GM18499 (cell line): ENCODE results near the gene CAPZA1.

ENCODE experiments used
- ATAC-seq: cut with Tn5 transposase; IDR thresholded peaks from one replicate; pipeline ENCODE4 v1.9.1; 2021; ENCODE audit warnings: moderate number of reproducible peaks; ENCODE audit not compliant: insufficient read depth, unreplicated experiment

CAPZA1 gene

DNA sequence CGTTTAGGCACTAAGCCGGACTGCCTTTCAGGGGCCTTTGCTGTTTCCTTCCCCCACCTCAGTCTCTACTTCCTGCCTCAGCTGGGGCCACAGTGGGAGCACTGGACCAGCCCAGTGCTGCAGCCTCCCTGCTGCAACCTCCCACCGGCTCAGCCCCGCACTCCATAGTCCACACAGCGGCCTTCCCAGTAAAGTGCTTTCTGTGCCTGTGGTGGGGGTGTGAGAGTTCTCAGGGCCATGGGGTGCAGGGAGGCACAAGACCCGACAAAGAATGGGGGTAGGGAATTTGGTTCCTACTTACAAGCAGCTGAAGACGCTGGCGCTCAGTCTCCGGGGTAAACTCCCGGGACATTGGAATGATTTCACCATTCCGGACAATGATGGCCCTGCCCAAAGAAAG lies 92.0 kb downstream of the CAPZA1 start:
- ATAC-seq: no peak

GRCh38 chr1:112712191-112712590 lies 92.6 kb downstream of the CAPZA1 start:
- ATAC-seq: no peak

GRCh38 chr1:112712701-112713128 lies 93.1 kb downstream of the CAPZA1 start:
- ATAC-seq: no peak

DNA sequence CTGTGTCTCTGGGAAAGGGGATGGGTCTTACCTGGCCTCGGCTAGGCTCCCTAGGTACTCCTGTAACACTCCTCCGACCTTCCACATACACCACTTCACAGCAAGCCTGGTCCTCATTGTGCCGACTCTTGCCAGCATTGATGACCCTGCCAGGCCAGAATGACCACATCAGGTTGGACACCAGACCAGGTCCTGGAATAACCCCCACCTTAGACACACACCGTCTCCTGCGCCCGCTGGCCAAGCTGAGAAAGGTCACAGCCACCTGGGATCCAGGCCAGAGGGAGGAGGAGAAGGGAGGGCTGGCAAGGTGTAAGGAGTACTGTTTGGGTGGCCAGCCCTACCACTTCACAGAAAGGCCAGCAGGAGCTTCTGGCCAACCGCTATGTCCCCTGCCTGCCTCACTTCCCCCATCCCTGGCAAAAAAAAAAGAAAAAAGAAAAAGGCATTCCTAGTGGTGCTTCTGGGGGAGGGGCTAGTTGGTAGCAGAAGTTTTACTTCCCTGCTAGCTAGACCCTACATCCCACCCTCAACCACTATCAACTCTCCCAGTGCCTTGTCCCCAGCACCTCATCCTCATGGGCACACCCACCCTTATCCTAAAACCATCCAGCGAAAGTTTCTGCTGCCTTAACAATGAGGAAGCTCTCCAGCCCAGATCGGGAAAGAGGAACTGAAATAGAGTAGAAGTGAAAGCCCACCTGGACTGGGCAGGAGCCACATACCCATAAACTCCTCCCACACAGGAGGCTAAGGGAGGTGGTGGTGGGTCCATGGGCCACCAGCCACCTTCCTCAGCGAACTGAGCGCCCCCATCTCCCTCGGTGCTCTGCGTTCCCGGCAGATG lies 94.1 kb downstream of the CAPZA1 start:
- no peak for ATAC-seq

- peak; percentile 5 for ATAC-seq
Observed at GRCh38 chr1:112714313-112715263, 95.0 kb downstream of the CAPZA1 start.

DNA sequence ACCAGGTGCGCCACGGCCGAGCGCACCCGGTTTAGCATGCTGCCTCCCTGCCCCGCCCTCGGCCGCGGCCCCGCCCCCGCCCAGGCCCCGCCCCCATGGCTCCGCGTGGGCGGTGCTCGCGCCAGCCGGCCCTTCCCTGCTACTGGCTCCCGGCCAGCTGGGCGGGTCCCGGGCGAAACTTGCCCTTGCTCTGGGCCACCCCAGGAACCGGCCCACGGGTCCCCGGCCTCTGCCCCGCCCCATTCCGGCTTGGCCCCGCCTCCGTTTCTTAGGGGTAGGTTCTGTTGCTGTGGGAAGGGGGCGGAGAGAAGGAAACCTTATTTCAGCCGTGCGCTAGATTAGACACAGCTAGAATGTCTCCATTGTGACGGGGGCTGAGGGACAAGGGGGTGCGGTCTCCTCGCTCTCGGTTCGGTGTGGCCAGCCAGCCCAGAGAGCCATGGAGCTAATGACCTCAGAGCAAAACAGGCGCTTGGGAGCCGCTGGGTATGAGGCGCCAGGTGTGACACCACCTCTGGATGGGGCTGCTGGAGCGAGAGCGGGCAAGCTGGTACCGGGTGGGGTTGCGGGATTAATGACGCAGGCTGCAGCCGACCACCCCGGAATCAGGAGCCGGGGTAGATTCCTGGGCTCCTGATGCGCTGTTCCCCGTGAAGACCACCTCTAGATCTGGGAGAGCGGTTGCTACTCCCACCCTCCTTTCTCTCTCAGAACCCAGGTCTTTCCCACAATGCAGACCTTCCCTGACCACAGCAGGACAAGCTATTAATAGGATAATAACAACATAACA lies 95.8 kb downstream of the CAPZA1 start, which contains the start of gene PPM1J:
Gene PPM1J (minus strand): TSS at position 69 of the 790 bp plus-strand sequence. CDS start 31 bp downstream, at position 38.
- ATAC-seq: peak; percentile 58

DNA sequence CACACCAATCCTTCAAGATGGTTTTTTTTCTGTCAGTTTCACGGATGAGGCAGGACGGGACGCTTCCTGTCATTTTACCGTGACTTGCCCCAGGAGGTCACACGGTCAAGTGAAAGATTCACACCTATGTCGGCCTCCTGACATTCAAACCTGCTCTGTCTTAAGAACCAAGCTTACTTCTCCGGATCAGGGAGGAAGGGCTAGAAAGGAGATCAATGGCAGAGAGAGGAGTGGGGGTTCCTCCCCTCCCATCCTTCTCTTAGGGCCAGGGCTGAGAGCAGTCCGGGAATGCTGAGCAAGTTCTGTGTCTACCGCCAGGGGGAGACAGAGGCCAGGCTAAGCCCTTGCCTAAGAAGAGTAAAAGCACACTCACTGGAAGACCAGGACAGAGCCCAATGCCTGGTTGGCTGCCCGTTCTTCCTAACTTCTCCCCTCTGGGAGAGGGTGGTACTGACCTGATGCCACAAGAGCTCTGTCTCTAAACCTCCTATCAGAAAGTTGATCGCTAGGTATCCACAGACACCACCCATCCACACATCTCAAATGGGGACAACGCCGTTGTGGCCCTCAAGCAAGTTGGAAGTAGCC lies 96.6 kb downstream of the CAPZA1 start:
- no peak for ATAC-seq

DNA sequence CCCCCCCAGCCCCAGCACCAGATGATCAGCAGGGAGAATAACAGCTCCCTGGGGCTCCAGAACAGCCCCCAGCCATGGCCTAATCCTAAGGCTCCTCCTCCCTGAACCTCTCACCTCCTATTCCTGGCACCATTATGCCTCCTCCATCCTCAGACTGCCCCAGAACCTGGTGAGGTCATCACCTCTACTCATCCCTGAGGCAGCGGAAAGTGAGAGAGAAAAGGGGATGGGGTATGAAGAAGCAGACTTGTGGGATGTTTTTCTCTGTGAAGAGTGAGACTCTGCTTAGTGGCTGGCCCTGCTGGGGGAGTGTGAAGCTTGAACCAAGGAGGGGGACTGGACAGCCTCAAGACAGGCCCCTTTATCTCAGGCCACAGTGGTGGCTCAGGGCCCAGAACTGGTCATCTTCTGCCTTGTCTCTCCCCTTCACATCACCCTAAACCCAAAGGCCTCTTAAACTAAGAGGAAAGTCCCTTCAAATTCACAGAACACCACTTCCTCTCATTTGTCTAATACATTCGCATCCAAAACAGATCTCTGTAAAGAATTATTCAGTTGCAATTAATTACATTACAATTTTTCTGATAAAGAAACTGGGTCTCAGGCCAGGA lies 97.7 kb downstream of the CAPZA1 start:
- no peak for ATAC-seq

- ATAC-seq: no peak
Observed at GRCh38 chr1:112718691-112719418, 99.2 kb downstream of the CAPZA1 start.

DNA sequence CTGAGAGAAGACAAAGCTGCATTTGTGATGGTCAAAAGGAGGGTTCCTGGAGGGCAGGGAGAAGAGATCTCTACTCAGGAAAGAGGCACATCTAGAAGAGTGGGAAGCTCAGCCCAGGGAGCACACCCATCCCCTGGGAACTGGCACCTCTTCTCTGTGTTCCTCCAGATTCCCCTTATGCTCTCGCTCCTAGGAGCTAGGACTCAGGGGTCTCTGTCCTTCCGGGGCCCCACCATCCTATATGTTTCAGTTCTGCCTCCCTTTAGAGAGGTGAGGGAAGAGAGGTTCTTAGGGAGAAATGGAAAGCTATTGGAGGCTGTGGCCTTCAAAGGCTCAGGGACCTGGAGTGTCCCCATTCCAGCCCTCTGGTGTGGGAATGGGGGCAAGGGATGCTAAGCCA lies 100.1 kb downstream of the CAPZA1 start:
- no peak for ATAC-seq

DNA sequence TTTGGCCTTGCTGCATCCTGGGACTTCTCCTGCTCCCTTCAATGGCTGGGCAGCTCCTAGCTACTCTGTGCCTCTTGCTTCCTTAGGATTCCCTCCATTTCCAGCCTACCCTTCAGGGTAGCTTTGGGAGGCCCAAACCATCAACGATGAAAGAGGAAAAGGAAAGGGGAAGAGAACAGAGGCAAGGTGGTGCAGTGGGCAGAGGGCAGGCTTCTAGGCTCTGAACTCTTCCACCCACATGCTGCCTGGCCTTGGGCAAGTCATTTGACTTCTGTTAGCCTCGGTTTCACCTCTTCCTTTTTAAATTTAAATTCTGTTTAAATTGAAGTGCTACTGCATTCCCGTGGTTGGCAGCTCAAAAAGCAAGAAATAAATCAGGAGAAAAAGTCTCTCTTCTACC lies 101.2 kb downstream of the CAPZA1 start:
- no peak for ATAC-seq
